ENCODE data around the gene ITGA2.
A peak's percentile ranks its signal among the peaks of the same experiment; 100 is the strongest.

Gene ITGA2

GRCh38 chr5:53089481-53089991 is 100.4 kb downstream of the ITGA2 start:
- Histone ChIP-seq H3K27me3 (replicated peaks; ENCODE audit: control insufficient read depth, insufficient read depth, low read length, poor library complexity, severe bottlenecking) (no peaks in the 10 kb centered on the region), H3K4me1 (ENCODE audit: control insufficient read depth, insufficient read depth, low read length, poor library complexity, severe bottlenecking) (peaks cover 6% of the 10 kb centered on the region), H3K27ac (ENCODE audit: insufficient read depth, low read length, poor library complexity, severe bottlenecking) (no peak overlapping the region), H3K9me3 (ENCODE audit: control insufficient read depth, low read length) (no peaks in the 10 kb centered on the region), H3K4me3 (ENCODE audit: insufficient read depth, low read depth, low read length, poor library complexity, severe bottlenecking) (peak overlapping the region; percentile 1), H3K36me3 (ENCODE audit: control insufficient read depth, insufficient read depth, low read length) (no peaks in the 10 kb centered on the region)
- DNase-seq = no peak

- Histone ChIP-seq H3K9me3 (ENCODE audit: control insufficient read depth, low read length) (no peaks in the 10 kb centered on the region), H3K4me1 (ENCODE audit: control insufficient read depth, insufficient read depth, low read length, poor library complexity, severe bottlenecking) (no peaks in the 10 kb centered on the region), H3K27ac (ENCODE audit: insufficient read depth, low read length, poor library complexity, severe bottlenecking) (no peak overlapping the region), H3K27me3 (replicated peaks; ENCODE audit: control insufficient read depth, insufficient read depth, low read length, poor library complexity, severe bottlenecking) (no peaks in the 10 kb centered on the region), H3K4me3 (ENCODE audit: insufficient read depth, low read depth, low read length, poor library complexity, severe bottlenecking) (no peak overlapping the region), H3K36me3 (ENCODE audit: control insufficient read depth, insufficient read depth, low read length) (no peaks in the 10 kb centered on the region)
- DNase-seq = no peak
Observed at GRCh38 chr5:53090229-53090628, 101.1 kb downstream of the ITGA2 start.

DNA sequence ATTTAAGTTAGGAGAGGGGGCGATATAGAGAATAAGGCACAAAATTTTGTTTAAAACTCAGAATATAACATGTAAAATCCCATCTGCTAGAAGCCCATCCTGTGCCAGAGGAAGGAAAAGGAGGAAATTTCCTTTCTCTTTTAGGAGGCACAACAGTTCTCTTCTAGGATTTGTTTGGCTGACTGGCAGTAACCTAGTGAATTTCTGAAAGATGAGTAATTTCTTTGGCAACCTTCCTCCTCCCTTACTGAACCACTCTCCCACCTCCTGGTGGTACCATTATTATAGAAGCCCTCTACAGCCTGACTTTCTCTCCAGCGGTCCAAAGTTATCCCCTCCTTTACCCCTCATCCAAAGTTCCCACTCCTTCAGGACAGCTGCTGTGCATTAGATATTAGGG is 102.1 kb downstream of the ITGA2 start:
- DNase-seq = no peak
- no peaks in the 10 kb centered on the region for H3K36me3 ChIP-seq (ENCODE audit: control insufficient read depth, insufficient read depth, low read length)
- no peaks in the 10 kb centered on the region for H3K27me3 ChIP-seq (replicated peaks; ENCODE audit: control insufficient read depth, insufficient read depth, low read length, poor library complexity, severe bottlenecking)

GRCh38 chr5:53092242-53092641 is 103.1 kb downstream of the ITGA2 start:
- H3K4me1 ChIP-seq (ENCODE audit: control insufficient read depth, insufficient read depth, low read length, poor library complexity, severe bottlenecking) = no peaks in the 10 kb centered on the region
- no peak overlapping the region for H3K4me3 ChIP-seq (ENCODE audit: insufficient read depth, low read depth, low read length, poor library complexity, severe bottlenecking)
- H3K9me3 ChIP-seq (ENCODE audit: control insufficient read depth, low read length) = no peaks in the 10 kb centered on the region
- H3K27me3 ChIP-seq (replicated peaks; ENCODE audit: control insufficient read depth, insufficient read depth, low read length, poor library complexity, severe bottlenecking) = no peaks in the 10 kb centered on the region
- no peak for DNase-seq
- no peak overlapping the region for H3K27ac ChIP-seq (ENCODE audit: insufficient read depth, low read length, poor library complexity, severe bottlenecking)
- H3K36me3 ChIP-seq (ENCODE audit: control insufficient read depth, insufficient read depth, low read length) = peaks cover 4% of the 10 kb centered on the region

More for the DNA sequence above, 102.1 kb downstream of the ITGA2 start:
- Histone ChIP-seq H3K4me1 (ENCODE audit: control insufficient read depth, insufficient read depth, low read length, poor library complexity, severe bottlenecking) (no peaks in the 10 kb centered on the region), H3K4me3 (ENCODE audit: insufficient read depth, low read depth, low read length, poor library complexity, severe bottlenecking) (no peak overlapping the region), H3K9me3 (ENCODE audit: control insufficient read depth, low read length) (no peaks in the 10 kb centered on the region), H3K27ac (ENCODE audit: insufficient read depth, low read length, poor library complexity, severe bottlenecking) (no peak overlapping the region)

- no peaks in the 10 kb centered on the region for H3K27me3 ChIP-seq (replicated peaks; ENCODE audit: control insufficient read depth, insufficient read depth, low read length, poor library complexity, severe bottlenecking)
- no peak overlapping the region for H3K27ac ChIP-seq (ENCODE audit: insufficient read depth, low read length, poor library complexity, severe bottlenecking)
- H3K4me3 ChIP-seq (ENCODE audit: insufficient read depth, low read depth, low read length, poor library complexity, severe bottlenecking) = no peak overlapping the region
- no peaks in the 10 kb centered on the region for H3K4me1 ChIP-seq (ENCODE audit: control insufficient read depth, insufficient read depth, low read length, poor library complexity, severe bottlenecking)
- peaks cover 22% of the 10 kb centered on the region for H3K36me3 ChIP-seq (ENCODE audit: control insufficient read depth, insufficient read depth, low read length)
- H3K9me3 ChIP-seq (ENCODE audit: control insufficient read depth, low read length) = no peaks in the 10 kb centered on the region
- DNase-seq = no peak
Observed at GRCh38 chr5:53095217-53095616, 106.1 kb downstream of the ITGA2 start.

- no peaks in the 10 kb centered on the region for H3K9me3 ChIP-seq (ENCODE audit: control insufficient read depth, low read length)
- peak; percentile 14 to 62 (median 31) for DNase-seq
- no peaks in the 10 kb centered on the region for H3K4me1 ChIP-seq (ENCODE audit: control insufficient read depth, insufficient read depth, low read length, poor library complexity, severe bottlenecking)
- H3K36me3 ChIP-seq (ENCODE audit: control insufficient read depth, insufficient read depth, low read length) = peaks cover 28% of the 10 kb centered on the region
- no peaks in the 10 kb centered on the region for H3K27me3 ChIP-seq (replicated peaks; ENCODE audit: control insufficient read depth, insufficient read depth, low read length, poor library complexity, severe bottlenecking)
- H3K4me3 ChIP-seq (ENCODE audit: insufficient read depth, low read depth, low read length, poor library complexity, severe bottlenecking) = no peak overlapping the region
- no peak overlapping the region for H3K27ac ChIP-seq (ENCODE audit: insufficient read depth, low read length, poor library complexity, severe bottlenecking)
Observed at GRCh38 chr5:53095931-53096525, 106.9 kb downstream of the ITGA2 start.

GRCh38 chr5:53099546-53099945 is 110.4 kb downstream of the ITGA2 start:
- DNase-seq = no peak
- H3K27ac ChIP-seq (ENCODE audit: insufficient read depth, low read length, poor library complexity, severe bottlenecking) = no peak overlapping the region
- H3K4me1 ChIP-seq (ENCODE audit: control insufficient read depth, insufficient read depth, low read length, poor library complexity, severe bottlenecking) = no peaks in the 10 kb centered on the region
- no peaks in the 10 kb centered on the region for H3K27me3 ChIP-seq (replicated peaks; ENCODE audit: control insufficient read depth, insufficient read depth, low read length, poor library complexity, severe bottlenecking)
- no peak overlapping the region for H3K4me3 ChIP-seq (ENCODE audit: insufficient read depth, low read depth, low read length, poor library complexity, severe bottlenecking)
- H3K9me3 ChIP-seq (ENCODE audit: control insufficient read depth, low read length) = no peaks in the 10 kb centered on the region
- H3K36me3 ChIP-seq (ENCODE audit: control insufficient read depth, insufficient read depth, low read length) = peaks cover 47% of the 10 kb centered on the region

GRCh38 chr5:53100606-53101005 is 111.5 kb downstream of the ITGA2 start:
- H3K36me3 ChIP-seq (ENCODE audit: control insufficient read depth, insufficient read depth, low read length) = peaks cover 47% of the 10 kb centered on the region
- no peak overlapping the region for H3K4me3 ChIP-seq (ENCODE audit: insufficient read depth, low read depth, low read length, poor library complexity, severe bottlenecking)
- no peak for DNase-seq
- H3K27me3 ChIP-seq (replicated peaks; ENCODE audit: control insufficient read depth, insufficient read depth, low read length, poor library complexity, severe bottlenecking) = no peaks in the 10 kb centered on the region
- H3K4me1 ChIP-seq (ENCODE audit: control insufficient read depth, insufficient read depth, low read length, poor library complexity, severe bottlenecking) = no peaks in the 10 kb centered on the region
- no peak overlapping the region for H3K27ac ChIP-seq (ENCODE audit: insufficient read depth, low read length, poor library complexity, severe bottlenecking)
- no peaks in the 10 kb centered on the region for H3K9me3 ChIP-seq (ENCODE audit: control insufficient read depth, low read length)

GRCh38 chr5:53105611-53106300 is 116.6 kb downstream of the ITGA2 start:
- no peaks in the 10 kb centered on the region for H3K4me1 ChIP-seq (ENCODE audit: control insufficient read depth, insufficient read depth, low read length, poor library complexity, severe bottlenecking)
- H3K27me3 ChIP-seq (replicated peaks; ENCODE audit: control insufficient read depth, insufficient read depth, low read length, poor library complexity, severe bottlenecking) = no peaks in the 10 kb centered on the region
- H3K27ac ChIP-seq (ENCODE audit: insufficient read depth, low read length, poor library complexity, severe bottlenecking) = no peak overlapping the region
- no peak for DNase-seq
- no peak overlapping the region for H3K4me3 ChIP-seq (ENCODE audit: insufficient read depth, low read depth, low read length, poor library complexity, severe bottlenecking)
- peaks cover 19% of the 10 kb centered on the region for H3K36me3 ChIP-seq (ENCODE audit: control insufficient read depth, insufficient read depth, low read length)
- H3K9me3 ChIP-seq (ENCODE audit: control insufficient read depth, low read length) = no peaks in the 10 kb centered on the region

GRCh38 chr5:53109056-53109442 is 119.9 kb downstream of the ITGA2 start:
- Histone ChIP-seq H3K4me3 (ENCODE audit: insufficient read depth, low read depth, low read length, poor library complexity, severe bottlenecking) (peak overlapping the region; percentile 72), H3K27ac (ENCODE audit: insufficient read depth, low read length, poor library complexity, severe bottlenecking) (peak overlapping the region; percentile 72), H3K9me3 (ENCODE audit: control insufficient read depth, low read length) (no peaks in the 10 kb centered on the region), H3K36me3 (ENCODE audit: control insufficient read depth, insufficient read depth, low read length) (peaks cover under 1% of the 10 kb centered on the region), H3K4me1 (ENCODE audit: control insufficient read depth, insufficient read depth, low read length, poor library complexity, severe bottlenecking) (no peaks in the 10 kb centered on the region), H3K27me3 (replicated peaks; ENCODE audit: control insufficient read depth, insufficient read depth, low read length, poor library complexity, severe bottlenecking) (no peaks in the 10 kb centered on the region)
- DNase-seq = no peak
